Prostate gland (tissue), 2 donors: Measurements from ENCODE around the gene PPFIA4. TPM values are rescaled to one million over a fixed set of nuclear protein-coding genes. Genes with fewer than 3 reads are reported as not detected.

Source experiments
- DNase-seq: peaks from one replicate; pipeline ENCODE4 v3.0.0-alpha.2; 2019; ENCODE audit warnings: low spot score
- H3K27ac ChIP-seq, 2 donors: fragments of 200-600 bp; sonication (generic); 2 replicates each; pipeline ENCODE4 v1.5.1; 2017 to 2019
- H3K27me3 ChIP-seq: fragments of 200-600 bp; sonication (generic); replicated peaks from 2 replicates; pipeline ENCODE4 v1.5.1; 2019; ENCODE audit not compliant: insufficient read depth
- H3K36me3 ChIP-seq, 2 donors: fragments of 200-600 bp; sonication (generic); 1 replicate in 1 of 2; 2 replicates in 1 of 2; pipeline versions ENCODE4 v1.5.1 to v1.8.1; 2017 to 2019
- H3K4me1 ChIP-seq: fragments of 200-600 bp; sonication (generic); replicated peaks from 2 replicates; pipeline ENCODE4 v1.5.1; 2019
- H3K4me3 ChIP-seq, 2 donors: fragments of 200-600 bp; sonication (generic); 2 replicates each; pipeline ENCODE4 v1.5.1; 2017 to 2019
- H3K9me3 ChIP-seq: fragments of 200-600 bp; sonication (generic); 2 replicates; pipeline ENCODE4 v1.5.1; 2017
- CTCF ChIP-seq, 4 experiments: fragments of 200-600 bp in 2 of 4; fragments of 450-650 bp in 2 of 4; sonication (generic) in 2 of 4; IDR thresholded peaks; 1 replicate in 3 of 4; 2 replicates in 1 of 4; pipeline ENCODE4 v1.5.1; 2016 to 2019; ENCODE audit warnings: antibody characterized with exemption in 4 of 4, mild to moderate bottlenecking in 2 of 4, moderate library complexity in 2 of 4
- POLR2A ChIP-seq: fragments of 450-650 bp; IDR thresholded peaks from one replicate; pipeline ENCODE4 v1.6.1; 2016; ENCODE audit warnings: antibody characterized with exemption, mild to moderate bottlenecking
- POLR2AphosphoS5 ChIP-seq: sonication (generic); formaldehyde crosslinking; IDR thresholded peaks from one replicate; pipeline ENCODE4 v1.6.1; 2017; ENCODE audit warnings: antibody characterized with exemption
- WGBS: methylation state at CpG from one replicate; pipeline ENCODE4 v1.1.5; 2018; 5-methylcytosine and 5-hydroxymethylcytosine counted together
- intact Hi-C: fragments of 100-400 bp; cut with DNase I; formaldehyde crosslinking; loops from one replicate; pipeline ENCODE4 v1.14.2; 2022
- total RNA-seq, 2 donors: library from RNA; depleted of rRNA; stranded (reverse); fragments of >200 nt; gene quantifications; one replicate each; pipeline ENCODE4 v1.1.0, GENCODE V29; 2016

The PPFIA4 gene
- total RNA-seq, 2 donors from 2014 or later = 0.50 to 16.9 TPM

- Histone ChIP-seq H3K36me3 (no peaks in the 10 kb centered on the region), H3K27me3 (no peaks in the 10 kb centered on the region), H3K4me1 (no peaks in the 10 kb centered on the region), H3K9me3 (no peaks in the 10 kb centered on the region), H3K4me3 (no peak overlapping the region), H3K27ac (no peak overlapping the region)
- intact Hi-C loops = no loop called here
- WGBS = 89% methylated on average over 4 of the region's 4 CpGs
- DNase-seq = no peak
- TF ChIP-seq POLR2A (no peak), CTCF (IDR thresholded peaks at IDR 0.05) (no peak), POLR2AphosphoS5 (no peak)
Measured at GRCh38 chr1:203050826-203051225, 24.5 kb downstream of the PPFIA4 start.

- no peaks in the 10 kb centered on the region for H3K9me3 ChIP-seq
- 66% methylated on average over 20 of the region's 20 CpGs for WGBS
- H3K27me3 ChIP-seq = no peaks in the 10 kb centered on the region
- no peak overlapping the region for H3K4me3 ChIP-seq
- no peak overlapping the region for H3K27ac ChIP-seq
- no peaks in the 10 kb centered on the region for H3K4me1 ChIP-seq
- no peak for DNase-seq
- no peaks in the 10 kb centered on the region for H3K36me3 ChIP-seq
- intact Hi-C loops = no loop called here
- no peak for TF ChIP-seq CTCF (IDR thresholded peaks at IDR 0.05)
- TF ChIP-seq POLR2AphosphoS5 = no peak
- TF ChIP-seq POLR2A = no peak
Measured at GRCh38 chr1:203051841-203052324, 25.6 kb downstream of the PPFIA4 start.

- no peak for DNase-seq
- H3K27ac ChIP-seq = no peak overlapping the region
- no peaks in the 10 kb centered on the region for H3K27me3 ChIP-seq
- TF ChIP-seq POLR2A = no peak
- TF ChIP-seq POLR2AphosphoS5 = no peak
- no peak for TF ChIP-seq CTCF (IDR thresholded peaks at IDR 0.05)
- H3K4me1 ChIP-seq = no peaks in the 10 kb centered on the region
- 91% methylated on average over 3 of the region's 3 CpGs for WGBS
- intact Hi-C loops = no loop called here
- no peaks in the 10 kb centered on the region for H3K9me3 ChIP-seq
- H3K36me3 ChIP-seq = no peaks in the 10 kb centered on the region
- H3K4me3 ChIP-seq = no peak overlapping the region
Measured at GRCh38 chr1:203052601-203053000, 26.3 kb downstream of the PPFIA4 start.

GRCh38 chr1:203054184-203054583 is 27.9 kb downstream of the PPFIA4 start:
- intact Hi-C loops = no loop called here
- TF ChIP-seq CTCF (IDR thresholded peaks at IDR 0.05) = no peak
- TF ChIP-seq POLR2A = no peak
- no peak for TF ChIP-seq POLR2AphosphoS5
- Histone ChIP-seq H3K4me3 (no peak overlapping the region), H3K27ac (no peak overlapping the region), H3K9me3 (no peaks in the 10 kb centered on the region), H3K4me1 (no peaks in the 10 kb centered on the region), H3K27me3 (no peaks in the 10 kb centered on the region), H3K36me3 (no peaks in the 10 kb centered on the region)
- WGBS = 41% methylated on average over 1 of the region's 1 CpG
- DNase-seq = no peak

- DNase-seq = no peak
- TF ChIP-seq CTCF (IDR thresholded peaks at IDR 0.05) (no peak), POLR2A (no peak), POLR2AphosphoS5 (no peak)
- no peaks in the 10 kb centered on the region for H3K27me3 ChIP-seq
- H3K4me3 ChIP-seq = no peak overlapping the region
- no peaks in the 10 kb centered on the region for H3K9me3 ChIP-seq
- H3K27ac ChIP-seq = no peak overlapping the region
- intact Hi-C loops = no loop called here
- WGBS = 80% methylated on average over 5 of the region's 5 CpGs
- H3K36me3 ChIP-seq = no peaks in the 10 kb centered on the region
- no peaks in the 10 kb centered on the region for H3K4me1 ChIP-seq
Measured at GRCh38 chr1:203054642-203055041, 28.4 kb downstream of the PPFIA4 start.
